Measurements from ENCODE around the gene METAP1D. TPM values are rescaled to one million over a fixed set of nuclear protein-coding genes. Genes with fewer than 3 reads are reported as not detected.

METAP1D gene
- total and polyA plus RNA-seq, 2 of the 4 experiments (the other 2 are of a cell fraction): 3.4 to 5.5 TPM

DNA sequence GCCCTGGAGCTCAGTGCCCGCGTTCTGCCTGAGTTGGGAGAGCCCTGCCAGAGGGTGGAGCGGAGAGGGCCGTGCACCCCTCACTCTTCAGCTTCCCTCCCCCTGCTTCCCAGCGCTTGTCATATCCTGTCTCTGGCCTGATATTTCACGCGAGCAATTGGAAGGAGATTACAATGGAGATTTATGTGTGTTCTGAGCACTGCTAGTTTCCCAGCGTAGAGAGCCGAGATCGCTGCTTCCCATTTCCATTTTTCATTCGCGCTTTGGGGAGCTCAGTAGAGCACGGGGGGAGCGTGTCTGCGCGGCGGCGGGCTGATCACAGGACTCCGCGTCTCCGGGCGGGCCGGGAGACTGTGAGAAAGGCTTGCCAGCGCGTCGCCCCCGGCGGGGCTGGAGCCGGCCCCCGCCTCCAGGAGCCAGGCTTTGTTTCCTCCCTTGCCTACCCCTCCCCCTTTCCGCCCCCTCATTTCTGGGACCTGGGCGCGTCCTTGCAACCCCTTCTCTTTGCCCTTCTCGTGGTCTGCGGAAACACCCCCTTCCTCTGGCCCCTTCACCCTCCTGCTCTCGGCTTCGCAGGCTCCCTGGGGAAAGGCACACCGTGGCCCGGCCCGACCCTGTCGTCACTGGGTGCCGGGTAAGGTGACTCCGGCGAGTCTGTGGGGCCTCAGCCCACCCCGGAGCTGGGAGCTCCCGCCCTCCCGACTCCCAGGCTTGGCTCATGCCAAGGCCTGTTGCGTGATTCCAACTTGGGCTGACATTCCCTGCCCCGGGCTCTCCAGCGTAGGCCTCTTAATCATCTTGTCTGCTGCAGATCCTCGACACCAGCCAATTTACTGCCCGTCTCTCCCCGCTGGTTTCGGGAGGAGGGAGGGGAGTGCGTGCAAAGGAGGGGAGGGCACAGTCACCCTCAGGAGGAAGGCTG is 97.1 kb downstream of the METAP1D start:
- Histone ChIP-seq H4K5ac (ENCODE audit: low read depth, low read length) (no peak overlapping the region), H4K20me1 (ENCODE audit: insufficient read depth, low read length) (peaks cover 3% of the 10 kb centered on the region; the same call in 1 of the 2 replicates), H3K27ac (ENCODE audit: insufficient read depth, low read length) (peak overlapping the region; percentile 32; the same call in 1 of the 2 replicates), H2AK9ac (replicated peaks; ENCODE audit: low read depth, low read length, poor library complexity) (peak overlapping the region; percentile 71), H3K9me3 (ENCODE audit: control insufficient read depth, insufficient read depth, low read length) (no peaks in the 10 kb centered on the region), H4K8ac (ENCODE audit: low read depth in 2 of 2, low read length in 2 of 2) (peak overlapping the region in 1 of 2 experiments; percentile 33; a peak in 2 of 4 replicates), H3K14ac (replicated peaks; ENCODE audit: low read depth, low read length) (no peak overlapping the region), H2AFZ (replicated peaks; ENCODE audit: low read length, poor library complexity) (peak overlapping the region; percentile 85), H2BK120ac (ENCODE audit: low read depth, low read length) (peak overlapping the region; percentile 55), H3K4ac (ENCODE audit: low read depth, low read length) (peak overlapping the region; percentile 36; the same call in 1 of the 2 replicates), H2BK20ac (ENCODE audit: low read depth, low read length) (no peak overlapping the region; the same call in 1 of the 2 replicates), H3K56ac (ENCODE audit: extremely low read depth, insufficient read depth, low read length) (no peak overlapping the region), H3K36me3 (ENCODE audit: control insufficient read depth, insufficient read depth, low read length) (no peaks in the 10 kb centered on the region), H3K9ac (ENCODE audit: low read depth, low read length) (no peak overlapping the region), H2AK5ac (ENCODE audit: low read depth, low read length) (no peak overlapping the region), H3K79me1 (ENCODE audit: low read depth in 1 of 2, low read length in 2 of 2) (no peaks in the 10 kb centered on the region), H3K4me1 (ENCODE audit: control insufficient read depth, insufficient read depth, low read length) (peaks cover 13% of the 10 kb centered on the region), H2BK5ac (ENCODE audit: low read depth, low read length, poor library complexity, severe bottlenecking) (no peak overlapping the region), H3K27me3 (ENCODE audit: control insufficient read depth, insufficient read depth, low read length) (peaks cover 32% of the 10 kb centered on the region), H3K4me3 (ENCODE audit: insufficient read depth, low read depth, low read length) (no peak overlapping the region; the same call in 1 of the 2 replicates), H2BK15ac (ENCODE audit: low read depth, low read length) (no peak overlapping the region), H3K9me1 (ENCODE audit: insufficient read depth, low read length) (peaks cover 5% of the 10 kb centered on the region), H3K23ac (ENCODE audit: low read depth, low read length) (peak overlapping the region; percentile 45; the same call in 1 of the 2 replicates), H4K91ac (ENCODE audit: insufficient read depth, low read depth, low read length) (peak overlapping the region; percentile 27; the same call in 1 of the 2 replicates), H3K4me2 (ENCODE audit: low read depth, low read length) (peak overlapping the region; percentile 25; the same call in 1 of the 2 replicates), H3K18ac (ENCODE audit: low read depth, low read length) (no peak overlapping the region)
- in situ Hi-C loops (cut with MboI; ENCODE audit: low sequenced_read_pairs): no loop called here
- DNase-seq: peak; percentile 39
- POLR2A ChIA-PET (ENCODE audit: unreplicated experiment): interaction anchor here (0.5 kb wide), 1 partner anchor 408 kb away, joined by 4 read pairs; no protein-coding TSS in a partner anchor
- dilution Hi-C loops (cut with HindIII; ENCODE audit: low sequenced_read_pairs, unreplicated experiment): no loop called here
- CTCF ChIA-PET: no interaction called here
- intact Hi-C loops (cut with micrococcal nuclease): no loop called here
- WGBS, 2 experiments (ENCODE audit: extremely low coverage in 2 of 2, insufficient read length in 1 of 2): 33% methylated on average over 10 of the region's 55 CpGs; no CpG with 5 or more reads in 1 of the 2 experiments
- no peak for ATAC-seq (ENCODE audit: low read depth)
- no TSS peak for BruUV-seq (replicated peaks)
- TF ChIP-seq FOS (IDR thresholded peaks at IDR 0.05; ENCODE audit: low read depth, low read length): no peak
- no peak for TF ChIP-seq SMC3 (IDR thresholded peaks at IDR 0.05; ENCODE audit: low read depth, low read length)
- TF ChIP-seq MAFK (IDR thresholded peaks at IDR 0.05; ENCODE audit: low read depth, low read length): no peak
- TF ChIP-seq, protein P1, sequence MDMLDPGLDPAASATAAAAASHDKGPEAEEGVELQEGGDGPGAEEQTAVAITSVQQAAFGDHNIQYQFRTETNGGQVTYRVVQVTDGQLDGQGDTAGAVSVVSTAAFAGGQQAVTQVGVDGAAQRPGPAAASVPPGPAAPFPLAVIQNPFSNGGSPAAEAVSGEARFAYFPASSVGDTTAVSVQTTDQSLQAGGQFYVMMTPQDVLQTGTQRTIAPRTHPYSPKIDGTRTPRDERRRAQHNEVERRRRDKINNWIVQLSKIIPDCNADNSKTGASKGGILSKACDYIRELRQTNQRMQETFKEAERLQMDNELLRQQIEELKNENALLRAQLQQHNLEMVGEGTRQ (IDR thresholded peaks at IDR 0.05; ENCODE audit: low read depth, low read length): no peak
- TF ChIP-seq, protein P2, sequence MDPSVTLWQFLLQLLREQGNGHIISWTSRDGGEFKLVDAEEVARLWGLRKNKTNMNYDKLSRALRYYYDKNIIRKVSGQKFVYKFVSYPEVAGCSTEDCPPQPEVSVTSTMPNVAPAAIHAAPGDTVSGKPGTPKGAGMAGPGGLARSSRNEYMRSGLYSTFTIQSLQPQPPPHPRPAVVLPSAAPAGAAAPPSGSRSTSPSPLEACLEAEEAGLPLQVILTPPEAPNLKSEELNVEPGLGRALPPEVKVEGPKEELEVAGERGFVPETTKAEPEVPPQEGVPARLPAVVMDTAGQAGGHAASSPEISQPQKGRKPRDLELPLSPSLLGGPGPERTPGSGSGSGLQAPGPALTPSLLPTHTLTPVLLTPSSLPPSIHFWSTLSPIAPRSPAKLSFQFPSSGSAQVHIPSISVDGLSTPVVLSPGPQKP (IDR thresholded peaks at IDR 0.05; ENCODE audit: borderline replicate concordance, low read depth, low read length): no peak
- no peak for TF ChIP-seq POLR2A (IDR thresholded peaks at IDR 0.05; ENCODE audit: low read depth, low read length)
- no peak for TF ChIP-seq BHLHE40 (IDR thresholded peaks at IDR 0.05; ENCODE audit: low read depth, low read length)
- no peak for TF ChIP-seq NFE2L2 (IDR thresholded peaks at IDR 0.05; ENCODE audit: low read depth, low read length)
- TF ChIP-seq, protein P3, sequence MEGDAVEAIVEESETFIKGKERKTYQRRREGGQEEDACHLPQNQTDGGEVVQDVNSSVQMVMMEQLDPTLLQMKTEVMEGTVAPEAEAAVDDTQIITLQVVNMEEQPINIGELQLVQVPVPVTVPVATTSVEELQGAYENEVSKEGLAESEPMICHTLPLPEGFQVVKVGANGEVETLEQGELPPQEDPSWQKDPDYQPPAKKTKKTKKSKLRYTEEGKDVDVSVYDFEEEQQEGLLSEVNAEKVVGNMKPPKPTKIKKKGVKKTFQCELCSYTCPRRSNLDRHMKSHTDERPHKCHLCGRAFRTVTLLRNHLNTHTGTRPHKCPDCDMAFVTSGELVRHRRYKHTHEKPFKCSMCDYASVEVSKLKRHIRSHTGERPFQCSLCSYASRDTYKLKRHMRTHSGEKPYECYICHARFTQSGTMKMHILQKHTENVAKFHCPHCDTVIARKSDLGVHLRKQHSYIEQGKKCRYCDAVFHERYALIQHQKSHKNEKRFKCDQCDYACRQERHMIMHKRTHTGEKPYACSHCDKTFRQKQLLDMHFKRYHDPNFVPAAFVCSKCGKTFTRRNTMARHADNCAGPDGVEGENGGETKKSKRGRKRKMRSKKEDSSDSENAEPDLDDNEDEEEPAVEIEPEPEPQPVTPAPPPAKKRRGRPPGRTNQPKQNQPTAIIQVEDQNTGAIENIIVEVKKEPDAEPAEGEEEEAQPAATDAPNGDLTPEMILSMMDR (conservative IDR thresholded peaks at IDR 0.05; ENCODE audit: low read depth, low read length): no peak
- TF ChIP-seq RCOR1 (IDR thresholded peaks at IDR 0.05; ENCODE audit: insufficient replicate concordance, low read length): no peak
- no peak for TF ChIP-seq RAD21 (IDR thresholded peaks at IDR 0.05; ENCODE audit: low read length)
- no peak for TF ChIP-seq MXI1 (IDR thresholded peaks at IDR 0.05; ENCODE audit: borderline replicate concordance, low read depth, low read length)
- no peak for TF ChIP-seq MAZ (IDR thresholded peaks at IDR 0.05; ENCODE audit: borderline replicate concordance, low read depth, low read length)
